GM10847 (cell line): ENCODE results near the gene IFI16.

Source experiments
- POLR2A ChIP-seq: IDR thresholded peaks from 2 replicates; pipeline ENCODE4 v1.6.1; 2011; ENCODE audit not compliant: insufficient read length; ENCODE audit errors: extremely low read depth

IFI16 gene

GRCh38 chr1:159077120-159077961 is 67.6 kb downstream of the IFI16 start:
- TF ChIP-seq POLR2A: no peak

DNA sequence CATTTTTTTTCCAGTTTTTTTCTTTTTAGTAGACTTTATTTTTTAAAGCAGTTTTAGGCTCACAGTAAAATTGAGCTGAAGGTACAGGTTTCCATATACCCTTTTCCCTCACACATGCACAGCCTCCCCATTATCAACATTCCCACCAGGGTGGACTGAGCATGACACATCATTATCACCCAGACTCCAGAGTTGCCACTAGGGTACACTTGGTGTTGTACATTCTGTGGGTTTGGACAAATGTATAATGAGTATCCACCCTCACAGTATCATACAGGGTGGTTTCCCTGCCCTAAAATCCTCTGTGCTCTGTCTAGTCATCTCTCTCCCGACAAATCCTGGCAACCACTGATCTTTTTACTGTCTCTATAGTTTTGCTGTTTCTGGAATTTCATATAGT is 69.8 kb downstream of the IFI16 start:
- TF ChIP-seq POLR2A: no peak

DNA sequence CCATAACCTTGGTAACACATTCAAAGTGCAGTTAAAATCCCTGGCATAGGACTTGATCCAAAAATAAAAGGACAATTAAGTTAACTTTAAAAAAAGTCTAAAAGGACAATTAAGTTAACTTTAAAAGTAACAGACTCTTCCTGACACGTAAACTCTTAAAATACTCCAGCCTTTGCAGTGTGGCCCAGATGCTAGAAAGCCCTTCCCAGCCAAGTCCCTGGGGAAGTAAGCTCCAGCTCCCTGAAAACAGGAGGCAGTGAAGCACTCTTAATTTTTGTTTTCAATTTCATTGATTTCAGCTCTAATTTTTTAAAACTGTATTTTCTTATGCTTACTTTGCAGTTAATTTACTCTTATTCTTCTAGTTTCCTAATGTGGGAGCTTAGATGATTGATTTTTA is 71.9 kb downstream of the IFI16 start:
- no peak for TF ChIP-seq POLR2A

GRCh38 chr1:159083013-159083412 is 73.3 kb downstream of the IFI16 start:
- no peak for TF ChIP-seq POLR2A

GRCh38 chr1:159084152-159084551 is 74.4 kb downstream of the IFI16 start:
- TF ChIP-seq POLR2A: no peak

- no peak for TF ChIP-seq POLR2A
Observed at GRCh38 chr1:159084867-159085266, 75.2 kb downstream of the IFI16 start.

- TF ChIP-seq POLR2A: no peak
Observed at GRCh38 chr1:159088050-159088449, 78.3 kb downstream of the IFI16 start.

DNA sequence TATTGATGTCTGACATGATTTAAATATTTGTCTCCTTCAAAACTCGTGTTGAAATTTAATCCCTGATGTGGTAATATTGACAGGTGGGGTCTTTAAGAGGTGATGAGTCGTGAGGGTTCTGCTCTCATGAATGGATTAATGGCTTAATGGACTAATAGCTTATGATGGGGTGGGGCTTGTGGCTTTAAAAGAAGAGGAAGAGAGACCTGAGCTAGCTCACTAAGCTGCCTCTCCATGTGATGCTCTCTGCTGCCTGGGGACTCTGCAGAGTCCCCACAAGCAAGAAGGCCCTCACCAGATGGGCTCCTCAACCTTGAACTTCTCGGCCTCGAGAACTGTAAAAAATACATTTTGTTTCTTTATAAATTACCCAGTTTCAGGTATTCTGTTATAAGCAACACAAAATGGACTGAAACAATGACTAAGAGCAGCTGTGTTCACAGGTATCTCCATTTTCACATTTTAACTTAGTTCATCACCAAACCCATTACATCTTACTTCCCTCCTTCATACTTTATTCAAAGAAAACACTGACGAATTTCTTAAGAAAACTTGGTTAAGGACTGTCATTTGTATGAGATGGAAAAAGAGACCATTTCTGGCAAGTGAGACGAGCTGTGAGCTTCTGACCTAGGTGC is 79.0 kb downstream of the IFI16 start:
- no peak for TF ChIP-seq POLR2A

DNA sequence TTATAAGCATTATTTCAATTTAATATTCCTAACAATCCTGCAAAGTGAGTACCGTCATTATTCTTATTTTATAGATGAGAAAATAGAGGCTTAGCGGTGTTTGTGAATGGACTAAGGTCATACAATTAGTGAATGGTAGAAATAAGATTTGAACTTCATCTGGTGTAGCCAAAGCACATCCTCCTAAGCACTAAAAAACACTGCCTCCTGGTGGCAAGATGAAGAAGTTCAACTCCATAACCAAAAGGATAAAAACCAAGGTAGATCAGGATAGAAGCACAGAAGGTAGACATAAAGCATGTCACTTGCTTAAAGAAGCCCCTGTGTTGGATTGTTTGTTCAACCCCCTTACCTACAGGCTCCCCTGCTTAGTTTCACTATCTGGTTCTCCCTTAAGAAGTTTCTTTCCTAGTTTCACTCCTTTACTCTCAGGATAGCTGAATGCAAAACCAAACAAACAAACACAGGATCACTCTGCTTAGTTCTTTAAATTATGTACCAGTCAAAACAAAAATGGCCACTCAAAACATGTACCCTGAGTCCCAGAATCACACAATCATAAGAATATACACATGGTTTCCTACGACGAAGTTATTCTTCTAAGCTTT is 79.6 kb downstream of the IFI16 start:
- TF ChIP-seq POLR2A: no peak

DNA sequence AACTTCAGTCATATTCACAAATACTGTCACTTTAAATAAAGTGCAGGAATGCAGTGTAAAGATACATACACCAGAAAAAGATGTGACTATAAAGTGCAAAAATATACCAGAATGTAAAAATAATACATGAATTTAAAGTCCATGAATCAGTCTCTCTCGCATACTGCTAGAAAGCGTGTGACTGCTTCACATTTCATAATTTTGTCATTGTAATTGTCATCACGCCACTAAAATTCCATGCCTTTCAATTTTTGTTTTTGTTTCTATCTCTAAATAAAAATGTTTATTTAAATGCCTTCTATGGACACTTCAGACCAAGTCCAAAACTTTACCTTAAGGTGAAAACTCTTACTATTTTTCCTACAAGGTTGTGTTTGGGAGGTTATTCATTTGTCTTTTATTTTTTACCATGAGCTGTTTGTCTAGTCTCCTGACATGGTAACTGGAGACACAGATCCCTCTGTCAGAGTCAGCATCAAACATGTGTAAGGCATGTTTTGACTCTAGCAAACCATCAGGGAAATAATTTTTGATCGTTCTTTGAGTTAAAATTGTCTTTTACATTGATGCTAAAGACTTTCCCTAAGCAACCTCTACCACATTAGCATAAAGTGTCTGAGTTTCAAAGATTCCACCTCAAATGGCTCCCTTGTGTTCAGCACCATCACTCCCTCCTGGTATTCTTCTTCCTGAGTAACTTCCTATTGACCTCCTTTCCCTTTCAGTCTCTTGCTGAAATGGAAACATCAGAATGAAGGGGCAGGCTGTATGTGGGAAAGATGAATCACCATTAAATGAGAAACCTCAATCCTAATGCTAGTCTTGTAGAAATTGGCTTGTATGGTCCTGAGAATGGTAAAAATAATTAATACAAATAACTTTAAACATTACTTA is 80.8 kb downstream of the IFI16 start:
- TF ChIP-seq POLR2A: no peak

DNA sequence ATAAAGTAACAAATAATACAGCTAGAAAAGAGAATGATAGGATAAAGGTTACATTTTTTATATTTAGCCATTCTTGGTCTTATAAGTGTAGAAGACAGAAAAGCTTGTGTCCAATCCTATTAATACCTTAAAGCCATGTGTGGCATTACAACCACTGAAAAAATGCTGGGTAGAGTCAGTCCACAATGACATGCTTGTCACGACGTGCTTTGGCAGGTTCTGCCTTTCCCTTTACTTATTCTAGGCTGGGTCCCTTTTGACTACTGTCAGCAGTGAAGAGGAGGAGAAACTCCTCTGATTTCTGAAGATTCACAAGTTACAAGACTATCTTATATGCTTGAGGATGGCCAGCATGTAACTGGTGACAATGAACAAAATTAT is 81.5 kb downstream of the IFI16 start:
- TF ChIP-seq POLR2A: no peak

DNA sequence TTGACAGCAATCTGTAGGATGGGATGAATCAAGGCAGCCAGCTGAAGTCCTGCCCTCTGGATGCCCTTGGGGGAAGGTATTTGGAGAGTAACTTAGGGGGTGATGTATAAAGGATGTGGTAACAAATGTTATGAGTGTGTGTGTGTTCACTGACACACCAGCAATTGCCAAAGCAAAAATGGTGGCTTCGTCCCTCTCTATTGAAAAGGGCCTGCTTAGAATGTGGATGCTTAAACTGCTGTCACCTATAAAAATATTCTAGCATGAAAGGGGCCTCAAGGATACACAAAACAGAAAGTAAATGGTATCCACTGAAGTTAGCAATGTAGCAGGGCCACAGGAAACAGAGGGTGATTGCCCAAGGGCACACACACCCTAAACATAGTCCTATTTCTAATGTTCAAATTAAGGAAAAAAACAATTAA is 81.9 kb downstream of the IFI16 start:
- TF ChIP-seq POLR2A: no peak

DNA sequence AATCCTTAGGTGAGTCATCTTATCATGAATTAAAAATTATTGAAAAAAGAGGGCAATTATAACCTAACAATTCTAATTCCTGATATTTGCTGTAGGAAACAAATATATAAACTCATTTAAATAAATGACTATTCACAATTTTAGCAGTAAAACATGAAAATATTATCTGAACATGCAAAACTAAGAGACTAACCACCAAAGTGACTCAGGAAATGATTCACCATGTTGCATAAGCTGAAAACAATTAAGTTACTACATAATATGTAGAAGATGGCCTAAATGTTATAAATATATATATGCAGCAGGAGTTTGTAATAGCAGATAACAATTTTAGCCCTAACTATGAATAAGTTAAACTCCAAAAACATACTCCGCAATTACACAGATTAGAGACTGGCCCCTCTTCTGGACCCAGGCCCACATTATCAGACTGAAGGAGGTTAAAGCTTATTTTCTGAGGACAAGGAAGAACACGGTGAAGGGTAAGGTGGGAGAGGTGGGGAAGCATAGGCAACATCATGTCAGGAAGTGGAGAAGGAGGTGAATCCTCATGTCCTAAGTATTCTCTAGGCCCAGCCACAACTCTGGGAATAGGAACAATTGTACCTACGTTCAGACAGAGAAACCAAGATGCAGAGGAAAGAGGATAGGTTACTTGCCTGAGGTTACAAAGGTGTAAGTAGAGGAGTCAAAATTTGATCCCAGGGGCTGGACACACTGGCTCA is 82.5 kb downstream of the IFI16 start:
- TF ChIP-seq POLR2A: no peak

DNA sequence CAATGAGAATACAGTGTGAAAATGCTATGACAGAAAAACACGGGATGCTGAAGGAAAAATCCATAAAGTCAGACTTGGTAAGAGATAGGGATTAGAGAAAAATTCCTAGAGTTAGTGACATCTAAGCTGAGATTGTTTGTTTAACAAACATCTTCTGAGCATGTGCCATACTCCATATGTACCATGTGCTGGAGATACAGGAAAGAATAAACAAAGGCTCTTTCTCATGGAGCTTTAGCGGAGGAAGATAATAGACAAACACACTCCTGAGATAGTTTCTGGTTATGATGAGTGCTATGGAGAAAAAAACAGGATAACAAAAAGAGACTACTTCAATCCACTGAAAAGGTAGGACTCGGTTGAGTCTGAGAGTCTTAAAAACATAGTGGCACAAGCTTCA is 88.9 kb downstream of the IFI16 start:
- no peak for TF ChIP-seq POLR2A

- no peak for TF ChIP-seq POLR2A
Observed at GRCh38 chr1:159100589-159100988, 90.9 kb downstream of the IFI16 start.
